ENCODE data around the gene PRR9.

- TF ChIP-seq CTCF (IDR thresholded peaks at IDR 0.05) (no peak), POLR2A (IDR thresholded peaks at IDR 0.05) (no peak)
Measured at GRCh38 chr1:153178922-153179321, 38.5 kb upstream of the PRR9 start.
